Activated CD4-positive, alpha-beta T cell treated with anti-CD3 and anti-CD28 coated beads, Interleukin-10, Interleukin-2, amounts not matched to agents 100 ng/mL and 50 ng/mL, durations not matched to agents 16 hours and 8 hours (primary cell): ENCODE measurements around the gene FGGY.
"Not testable (repeated sequence)": the region's sequence is repeated elsewhere in the genome, so short reads cannot be mapped to it uniquely, and the experiment has no call there.

ENCODE experiments used
- DNase-seq: peaks from one replicate; pipeline ENCODE4 v3.0.0-alpha.2; 2020

Gene FGGY

DNA sequence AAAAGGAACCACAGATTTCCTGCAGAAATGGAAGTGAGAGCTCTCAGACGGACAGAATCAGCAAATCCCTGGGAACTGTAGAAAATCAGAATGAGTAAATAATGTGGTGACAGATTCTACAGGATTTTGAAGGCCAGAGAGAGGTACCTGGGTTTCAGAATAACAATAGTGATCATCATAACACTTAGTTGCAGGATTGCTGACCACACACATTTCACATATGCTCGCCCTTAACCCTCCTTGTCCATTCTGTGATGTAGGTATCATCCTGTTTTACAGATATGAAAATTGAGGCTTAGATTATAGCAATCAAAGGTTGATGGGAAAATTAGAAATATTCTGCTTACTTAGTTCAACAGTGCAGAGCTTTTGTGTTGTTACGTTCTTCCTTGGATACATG lies 419.9 kb downstream of the FGGY start:
- no peak for DNase-seq

DNA sequence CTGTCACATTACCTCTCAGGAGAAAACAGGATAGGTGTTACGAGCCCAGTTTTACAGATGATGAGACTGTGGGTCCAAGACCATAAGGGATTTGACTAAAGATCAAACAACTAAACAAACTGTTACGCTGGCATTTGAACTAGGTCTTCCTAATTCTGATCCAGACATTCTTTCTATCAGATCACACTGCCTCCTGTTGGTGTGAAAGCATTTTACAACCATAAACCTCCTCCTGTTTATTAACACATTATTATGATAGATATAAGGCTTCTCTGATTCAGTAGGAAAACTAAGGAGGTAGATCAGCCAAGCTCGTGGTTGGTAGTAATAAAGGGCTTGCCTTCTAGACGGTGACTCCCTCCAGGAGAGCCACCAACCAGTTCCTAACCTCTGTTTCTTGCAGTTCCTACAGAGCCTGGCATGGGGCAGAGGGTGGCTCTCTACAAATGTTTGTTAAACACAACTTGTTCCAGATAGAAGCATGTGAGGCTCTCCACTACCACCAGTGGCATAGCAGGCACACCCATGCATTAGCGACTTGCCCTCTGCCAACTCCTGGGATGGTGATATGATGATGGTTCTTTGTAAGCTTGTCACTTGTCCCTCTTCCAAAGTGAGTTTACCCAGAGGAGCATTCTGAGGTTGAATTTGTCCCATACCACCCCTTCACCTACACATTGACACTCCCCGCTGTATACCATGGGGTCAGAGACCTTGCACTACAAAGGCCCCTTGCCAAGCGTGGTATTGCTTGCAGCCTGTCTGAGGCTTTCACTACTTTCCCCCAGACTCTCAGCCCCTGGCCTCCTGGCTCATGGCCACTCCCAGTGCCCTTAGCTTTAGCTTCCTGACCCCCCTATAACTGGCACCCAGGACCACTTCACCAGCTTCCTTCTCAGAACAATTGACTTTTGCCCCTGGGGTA lies 421.4 kb downstream of the FGGY start:
- DNase-seq: no peak

DNA sequence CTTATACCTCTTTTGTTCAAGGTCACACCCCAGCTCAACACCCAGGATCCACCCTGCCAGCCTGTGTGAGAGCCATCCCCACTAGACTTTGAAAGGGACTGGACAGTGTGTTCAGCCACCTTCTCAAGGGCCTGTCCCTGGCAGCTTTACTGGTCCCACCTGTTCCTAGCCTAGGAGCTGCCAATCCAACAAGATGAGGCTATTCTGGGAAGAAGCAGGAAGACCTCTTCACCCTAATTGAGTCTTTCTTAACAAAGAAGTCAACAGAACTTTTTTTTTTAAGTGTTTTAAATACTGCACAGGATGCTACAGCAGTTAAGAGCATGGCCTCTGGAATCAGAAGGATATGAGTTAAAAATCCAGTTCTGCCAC lies 422.1 kb downstream of the FGGY start:
- no peak for DNase-seq

DNA sequence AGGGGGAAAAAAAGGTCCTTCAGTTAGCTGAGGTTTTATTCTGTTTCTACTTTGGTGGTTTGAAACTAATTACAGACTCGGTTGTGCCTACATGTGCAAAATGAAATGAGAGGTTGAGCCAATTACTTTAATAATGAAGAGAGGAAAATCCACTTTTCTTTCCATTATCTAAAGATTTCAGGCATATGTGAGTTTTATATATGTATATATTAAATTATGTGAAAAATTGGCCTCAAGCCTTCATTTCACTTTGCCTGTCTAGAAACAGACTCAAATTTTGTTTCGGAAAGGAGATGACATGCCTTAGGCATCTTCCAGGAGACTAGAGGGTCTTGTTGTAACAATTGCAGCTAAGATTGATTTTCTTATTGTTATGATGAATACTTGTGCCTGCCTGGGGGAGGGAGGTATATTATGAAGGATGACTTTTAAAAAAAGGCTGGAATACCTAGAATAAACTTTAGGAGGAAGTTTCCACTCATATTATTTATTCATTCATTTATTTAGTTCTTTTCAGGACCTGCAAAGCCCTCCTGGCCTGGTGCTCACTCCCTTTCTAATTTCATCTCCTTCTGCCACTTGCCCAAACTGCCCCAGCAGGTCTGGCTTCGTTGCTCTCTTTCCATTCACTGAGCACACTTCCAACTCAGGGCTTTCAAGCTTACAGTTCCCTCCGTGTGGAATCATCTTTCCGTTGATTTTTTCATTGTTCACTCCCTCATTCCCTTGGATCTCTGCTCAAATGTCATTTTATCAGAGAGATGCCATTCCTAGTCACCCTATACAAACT lies 423.6 kb downstream of the FGGY start:
- DNase-seq: no peak

DNA sequence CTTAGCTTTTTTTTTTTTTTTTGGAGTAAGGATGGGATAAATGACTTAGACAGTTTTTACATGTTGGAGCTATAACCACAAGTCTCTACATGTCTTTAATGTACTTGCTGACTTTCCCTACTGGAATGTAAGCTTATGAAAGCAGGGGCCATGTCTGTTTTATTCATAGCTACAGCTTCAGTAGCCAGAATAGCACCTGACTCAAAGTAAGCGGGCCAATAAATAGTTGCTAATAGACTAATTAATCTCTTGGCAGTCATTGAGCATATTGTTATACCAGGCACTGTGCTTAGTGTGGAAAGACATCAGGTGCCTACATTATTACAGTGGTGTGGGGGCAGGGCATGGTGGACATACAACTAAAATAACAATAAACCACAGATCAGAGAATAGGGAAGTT lies 433.4 kb downstream of the FGGY start:
- no peak for DNase-seq

DNA sequence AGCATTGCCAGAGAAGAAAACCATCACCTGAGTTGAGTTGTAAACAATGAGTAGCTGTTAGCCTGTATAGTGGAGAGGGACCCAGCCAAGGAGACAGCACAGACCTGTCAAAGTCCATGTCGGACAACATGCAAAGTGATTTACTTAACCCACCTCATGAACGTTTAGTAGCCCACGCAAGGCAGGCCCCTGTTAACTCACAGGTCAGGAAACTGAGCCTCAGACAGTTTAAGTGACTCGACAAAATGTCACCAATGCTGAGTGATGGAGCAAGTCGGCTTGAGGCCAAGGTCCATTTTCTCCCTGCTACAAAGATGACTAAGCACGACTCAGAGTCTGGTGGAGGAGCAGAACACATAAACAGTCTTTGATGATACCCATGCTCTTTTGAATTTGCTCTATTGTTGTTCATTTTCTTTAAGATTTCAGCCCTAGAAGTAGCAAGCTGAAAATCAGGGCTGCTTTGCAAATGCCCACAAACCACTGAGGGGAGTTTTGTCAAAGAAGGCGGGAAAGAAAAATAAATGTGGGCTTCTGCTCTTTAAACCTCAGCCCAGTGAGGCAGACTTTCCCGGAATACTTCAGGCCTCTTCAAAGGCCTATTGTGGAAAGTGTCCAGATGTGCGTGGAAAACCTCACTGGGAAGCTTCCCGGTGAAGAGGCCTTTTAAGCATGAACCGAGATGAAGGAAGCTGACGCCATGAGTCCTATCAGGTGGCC lies 434.0 kb downstream of the FGGY start:
- DNase-seq: peak; percentile 21

DNA sequence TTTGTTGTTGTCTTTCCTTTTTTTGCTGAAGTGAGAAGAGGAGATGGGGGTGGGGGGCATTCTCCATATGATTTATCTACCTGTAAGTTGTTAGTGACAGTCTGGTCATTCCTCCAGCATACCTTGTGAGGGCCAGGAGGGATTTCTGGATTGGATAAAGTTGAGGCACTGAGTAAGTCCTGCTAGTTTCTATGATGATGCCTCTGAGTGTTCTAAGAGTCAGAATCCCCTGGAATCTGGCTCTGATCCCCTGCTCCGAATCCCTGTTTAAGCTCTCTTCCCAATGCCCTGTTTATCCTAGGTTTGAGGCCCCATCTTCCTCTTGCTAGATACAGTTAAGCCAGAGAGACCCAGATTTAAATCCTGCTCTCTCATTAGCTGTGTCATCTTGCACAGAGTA lies 434.7 kb downstream of the FGGY start:
- no peak for DNase-seq

DNA sequence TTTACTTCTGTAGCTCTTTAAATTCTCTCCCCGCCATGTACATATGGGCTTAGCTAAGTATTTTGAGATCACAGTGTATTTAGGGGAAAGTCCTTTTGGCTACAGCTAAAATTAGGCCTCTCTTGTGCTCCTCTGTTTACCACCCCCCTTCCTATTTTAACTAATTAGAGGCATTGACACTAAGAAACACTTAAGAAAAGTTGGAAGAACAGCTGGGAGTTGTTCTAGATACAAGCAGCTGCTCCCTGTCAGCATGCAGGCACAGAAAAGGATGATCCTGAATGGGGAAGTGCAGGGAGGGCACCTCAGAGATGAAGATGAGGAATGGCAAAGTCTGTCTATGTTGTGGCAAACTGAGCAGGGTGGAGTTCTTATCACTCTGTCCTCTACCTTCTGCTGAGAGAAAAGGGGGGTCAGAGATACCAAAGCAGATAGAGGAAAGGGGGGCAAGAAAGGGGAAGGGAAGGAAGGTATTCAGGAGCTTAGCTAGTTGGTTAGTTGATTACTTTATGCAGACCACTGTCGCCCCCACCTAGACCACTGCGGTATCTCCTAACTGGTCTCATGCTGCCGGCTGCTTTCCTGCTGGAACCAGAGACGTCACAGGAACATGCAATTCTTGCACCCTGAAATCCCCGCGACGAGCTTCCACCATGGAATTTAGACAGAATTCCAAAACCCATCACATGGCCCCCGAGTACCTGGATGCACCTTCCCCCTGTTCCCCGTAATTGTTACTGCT lies 435.5 kb downstream of the FGGY start:
- DNase-seq: no peak

DNA sequence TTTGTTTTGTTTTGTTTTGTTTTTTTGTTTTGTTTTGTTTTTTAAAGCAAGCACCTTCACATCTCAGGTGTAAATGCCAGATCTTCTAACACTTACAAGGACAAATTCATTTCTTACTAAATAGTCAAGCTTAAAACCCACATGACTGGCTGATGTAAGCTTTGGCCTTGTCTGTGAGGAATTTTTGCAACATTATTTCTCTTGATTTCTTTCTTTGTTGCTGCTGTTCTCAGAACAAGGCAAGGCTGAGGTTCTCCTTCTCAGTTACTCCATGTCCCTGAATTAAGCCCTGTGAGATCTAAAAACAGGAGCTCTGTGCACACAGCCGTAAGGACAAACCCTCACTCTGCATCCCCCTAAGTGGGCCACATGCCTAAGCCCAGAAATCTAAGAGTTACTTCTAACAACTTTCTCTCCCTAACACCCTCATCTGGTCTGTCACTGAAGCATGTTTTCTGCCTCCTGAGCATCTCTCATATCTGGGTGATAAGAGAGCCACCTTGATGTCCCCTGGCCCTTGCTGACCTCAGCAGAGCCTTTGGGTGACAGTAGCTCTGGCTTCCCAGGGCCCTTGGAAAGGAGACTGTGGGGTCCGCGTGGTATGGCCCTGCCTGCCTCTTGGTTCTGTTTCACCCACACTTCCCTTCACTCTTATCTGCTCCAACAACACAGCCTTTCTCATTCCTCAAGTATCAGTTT lies 436.7 kb downstream of the FGGY start:
- DNase-seq: no peak

DNA sequence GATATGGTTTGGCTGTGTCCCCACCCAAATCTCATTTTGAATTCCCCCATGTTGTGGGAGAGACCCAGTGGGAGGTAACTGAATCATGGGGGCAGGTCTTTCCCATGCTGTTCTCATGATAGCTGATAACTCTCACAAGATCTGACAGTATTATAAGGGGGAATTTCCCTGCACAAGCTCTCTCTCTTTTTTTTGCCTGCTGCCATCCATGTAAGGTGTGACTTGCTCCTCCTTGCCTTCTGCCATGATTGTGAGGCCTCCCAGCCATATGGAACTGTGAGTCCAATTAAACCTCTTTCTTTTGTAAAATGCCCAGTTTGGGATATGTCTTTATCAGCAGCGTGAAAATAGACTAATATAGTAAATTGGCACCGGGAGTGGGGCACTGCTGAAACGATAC lies 439.0 kb downstream of the FGGY start:
- not testable (repeated sequence) for DNase-seq

DNA sequence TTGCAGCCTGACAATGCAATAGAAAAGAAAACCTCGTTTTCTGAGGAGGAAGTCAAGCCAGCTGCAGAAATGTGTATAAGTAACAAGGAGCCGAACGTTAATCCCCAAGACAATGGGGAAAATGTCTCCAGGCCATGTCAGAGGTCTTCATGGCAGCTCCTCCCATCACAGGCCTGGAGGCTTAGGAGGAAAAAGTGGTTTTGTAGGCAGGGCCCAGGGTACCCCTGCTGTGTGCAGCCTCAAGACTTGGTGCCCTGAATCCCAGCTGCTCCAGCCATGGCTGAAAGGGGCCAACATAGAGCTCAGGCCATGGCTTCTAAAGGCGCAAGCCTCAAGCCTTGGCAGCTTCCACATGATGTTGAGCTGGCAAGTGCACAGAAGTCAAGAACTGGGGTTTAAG lies 439.9 kb downstream of the FGGY start:
- no peak for DNase-seq

DNA sequence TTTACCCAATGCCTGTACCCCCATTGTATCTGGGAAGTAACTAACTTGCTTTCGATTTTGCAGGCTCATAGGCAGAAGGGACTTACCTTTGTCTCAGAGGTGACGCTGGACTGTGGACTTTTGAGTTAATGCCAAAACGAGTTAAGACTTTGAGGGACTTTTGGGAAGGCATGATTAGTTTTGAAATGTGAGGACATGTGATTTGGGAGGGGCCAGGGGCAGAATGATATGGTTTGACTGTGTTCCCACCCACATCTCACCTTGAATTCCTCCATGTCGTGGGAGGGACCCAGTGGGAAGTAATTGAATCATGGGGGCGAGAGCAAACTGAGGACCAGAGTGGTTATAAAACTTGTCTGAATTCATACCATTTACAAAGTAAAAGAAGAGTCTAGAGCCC lies 440.7 kb downstream of the FGGY start:
- DNase-seq: no peak

DNA sequence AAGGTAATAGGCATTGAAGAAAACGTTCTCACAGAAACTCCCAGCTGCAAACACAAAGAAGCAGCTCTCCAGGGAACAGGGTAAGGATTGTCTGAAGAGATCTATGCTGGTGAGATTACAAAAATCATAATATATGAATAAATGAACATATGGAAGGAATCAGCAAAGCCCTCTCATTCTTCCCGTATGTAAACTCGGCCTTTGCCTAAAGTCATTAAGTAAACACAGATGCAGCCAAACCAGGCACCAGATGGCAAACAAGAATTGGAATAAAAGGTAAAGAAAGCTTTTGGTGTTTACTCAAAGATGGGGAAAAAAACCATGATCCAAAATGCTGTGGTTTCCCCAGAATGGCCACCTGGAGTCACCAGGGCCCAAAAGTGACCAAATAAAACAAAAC lies 441.3 kb downstream of the FGGY start:
- no peak for DNase-seq

DNA sequence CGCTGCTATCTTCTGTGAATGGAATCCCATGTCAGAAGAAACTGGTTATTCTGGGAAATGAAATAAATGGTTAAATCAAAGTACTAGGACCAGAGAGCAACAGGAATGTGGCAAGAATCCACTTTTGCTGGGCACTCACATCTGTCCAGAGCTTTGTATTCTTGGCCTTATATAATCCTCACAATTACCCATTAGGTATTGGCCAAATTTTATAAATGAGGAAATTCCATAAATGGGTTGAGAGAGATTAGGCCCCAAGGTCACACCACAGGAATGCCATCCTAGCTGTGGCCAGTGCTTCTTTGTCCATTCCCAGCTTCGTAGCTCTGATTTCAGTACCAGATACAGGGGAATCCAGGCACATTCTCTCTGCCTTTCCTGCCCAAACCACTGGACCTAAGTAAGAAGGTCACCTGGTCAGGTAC lies 441.7 kb downstream of the FGGY start:
- DNase-seq: no peak

DNA sequence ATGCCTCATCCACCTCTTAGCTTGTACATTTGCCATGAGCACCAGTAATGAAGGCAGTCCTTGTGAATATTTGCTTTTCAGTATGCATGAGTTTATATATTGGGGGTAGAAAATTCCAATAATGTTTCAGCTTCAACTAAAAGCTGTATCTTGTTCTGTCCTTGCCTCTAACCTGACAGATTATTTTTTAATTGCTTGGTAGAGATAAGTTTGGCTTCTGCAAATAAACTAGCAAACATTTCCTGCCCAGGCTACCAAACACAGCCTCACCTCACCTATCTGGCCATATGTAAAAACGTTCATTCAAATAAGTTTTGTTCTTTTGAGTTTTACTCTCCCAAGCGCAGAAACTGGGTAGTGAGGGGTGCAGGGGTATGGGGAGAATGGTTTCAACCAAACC lies 442.2 kb downstream of the FGGY start:
- DNase-seq: no peak

DNA sequence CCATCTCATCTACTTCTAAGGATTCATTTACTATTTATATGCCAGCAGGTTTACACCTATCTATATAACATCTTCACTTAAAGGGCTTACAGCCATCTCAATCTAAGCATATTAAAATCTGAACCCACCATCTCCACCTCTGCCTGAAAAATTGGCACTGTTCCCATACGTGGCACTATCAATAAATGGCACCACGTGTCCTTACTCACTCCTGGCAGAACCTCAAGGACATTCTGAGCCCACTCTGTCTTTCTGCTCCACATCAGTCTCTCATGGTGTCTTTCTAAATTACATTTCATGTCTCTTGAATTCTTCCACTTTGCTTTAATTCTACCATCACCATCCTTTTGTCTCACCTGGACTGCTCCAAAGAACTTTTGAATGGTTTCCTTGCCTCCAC lies 445.6 kb downstream of the FGGY start:
- no peak for DNase-seq

DNA sequence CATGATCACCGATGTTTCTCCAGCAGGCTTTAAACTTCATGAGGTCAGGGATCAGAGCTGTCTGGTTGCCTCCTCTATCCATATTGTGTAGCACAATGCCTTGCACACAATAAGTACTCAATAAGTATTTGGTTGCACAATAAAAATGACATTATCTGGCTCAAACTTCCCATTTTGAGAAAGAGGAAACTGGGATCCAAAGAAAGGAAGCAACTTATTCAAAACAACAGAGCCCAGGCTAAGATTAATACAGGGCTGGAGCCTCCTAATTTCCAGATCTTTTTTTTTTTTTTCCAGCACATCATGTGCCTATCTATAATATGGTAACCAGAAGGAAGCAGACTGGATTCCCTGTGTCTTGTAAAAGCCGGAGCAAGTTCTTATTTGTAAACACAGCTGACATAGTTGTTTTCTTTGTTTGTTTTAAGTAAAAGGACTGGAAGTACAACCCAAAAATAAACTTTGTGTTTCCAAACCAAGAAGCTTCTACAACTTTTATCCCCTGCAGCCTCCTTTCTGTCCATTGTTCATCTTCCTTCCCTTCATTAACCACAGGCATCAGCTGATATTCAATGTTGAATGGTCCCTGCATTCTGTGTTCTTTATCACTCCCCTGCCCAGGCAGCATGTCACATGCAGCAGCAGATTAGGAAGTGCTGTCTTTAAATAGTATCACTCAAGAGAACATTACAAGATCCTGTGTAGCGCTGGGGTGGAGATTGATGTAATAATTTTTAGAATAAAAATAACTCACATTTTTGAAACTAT lies 446.6 kb downstream of the FGGY start:
- DNase-seq: no peak

DNA sequence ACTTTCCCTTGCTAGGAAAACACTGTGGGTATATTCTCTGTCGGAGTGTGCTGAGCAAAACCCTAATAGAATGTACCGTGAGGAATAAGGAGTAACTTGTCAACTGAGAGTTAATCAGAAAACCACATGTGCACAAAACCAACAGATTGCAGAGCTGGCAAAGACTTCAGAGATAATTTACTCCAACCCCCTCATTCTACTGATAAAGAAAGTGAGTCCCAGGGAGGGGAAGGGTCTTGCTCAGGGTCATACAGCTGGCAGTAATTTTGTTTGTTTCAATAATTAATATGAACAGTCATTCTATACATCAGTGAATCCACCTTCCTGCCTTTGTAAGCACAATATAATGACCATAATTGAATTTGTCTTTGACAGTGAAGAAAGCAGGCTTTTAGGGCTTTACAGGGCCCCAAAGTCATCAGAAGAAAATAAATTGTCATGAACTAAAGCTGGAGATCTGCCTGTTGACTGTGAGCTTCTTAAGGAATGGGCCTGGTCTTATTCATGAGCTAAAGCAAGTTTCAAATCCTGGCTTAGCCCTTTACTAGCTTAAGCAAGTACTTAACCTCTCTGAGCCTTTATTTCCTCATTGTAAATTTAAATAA lies 450.6 kb downstream of the FGGY start:
- DNase-seq: no peak

DNA sequence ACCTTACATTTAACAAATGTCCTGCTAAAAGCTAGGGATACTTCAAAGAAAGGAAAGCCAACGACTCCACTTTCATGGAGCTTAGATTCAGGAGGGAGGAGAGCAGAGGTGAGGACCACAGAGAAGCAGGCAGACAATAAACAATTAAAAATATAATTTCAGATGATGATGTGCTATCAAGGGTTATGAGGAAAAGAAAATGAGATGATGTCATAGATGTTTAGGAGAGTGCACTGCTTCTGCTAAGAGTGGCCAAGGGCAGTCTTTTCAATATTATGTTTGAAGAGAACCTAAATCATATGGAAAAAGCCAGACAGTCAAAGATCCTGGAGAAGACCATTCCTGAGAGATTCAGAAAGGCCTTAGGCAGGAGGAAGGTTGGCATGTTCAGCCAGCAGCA lies 451.2 kb downstream of the FGGY start:
- DNase-seq: no peak

DNA sequence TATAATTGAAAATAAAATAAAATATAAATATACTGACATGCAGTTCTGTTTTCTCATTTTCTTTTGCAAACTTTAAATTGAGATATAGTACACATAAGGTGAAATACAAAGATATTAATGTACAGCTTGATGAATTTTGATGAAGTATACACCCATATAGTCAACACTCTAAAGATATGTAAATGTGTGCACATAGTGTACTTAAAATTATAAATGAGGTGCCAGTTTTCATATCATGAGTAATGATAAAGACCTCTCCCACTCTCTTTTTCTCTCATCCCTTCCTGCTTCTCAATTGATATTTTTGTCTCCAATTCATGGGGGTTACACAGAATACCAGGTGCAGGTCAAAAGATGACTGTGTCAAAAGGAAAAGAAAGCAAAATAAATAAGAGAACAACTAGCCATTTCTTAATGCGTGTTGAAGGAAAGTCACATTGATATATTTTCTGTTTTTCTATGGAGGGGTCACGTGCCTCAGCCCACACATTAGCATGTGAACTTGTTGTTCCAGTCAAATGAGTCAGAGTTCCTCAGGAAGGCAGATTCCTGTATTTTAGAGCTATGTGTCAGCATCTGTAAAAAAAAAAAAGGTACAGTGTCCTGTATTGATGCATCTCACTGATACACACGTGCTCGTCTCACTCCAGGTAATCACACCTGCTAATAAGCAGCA lies 453.6 kb downstream of the FGGY start:
- DNase-seq: peak; percentile 2
